Sigmoid colon (tissue), 4 donors: Measurements from ENCODE around the gene ANO9.
A peak's percentile ranks its signal among the peaks of the same experiment; 100 is the strongest.

Source experiments
- CTCF ChIP-seq, 4 experiments: fragments of 450-650 bp in 3 of 4; fragments of 200-600 bp in 1 of 4; IDR thresholded peaks; one replicate each; pipeline ENCODE4 v1.5.1; 2016 to 2019; ENCODE audit warnings: antibody characterized with exemption in 4 of 4, mild to moderate bottlenecking in 3 of 4, moderate library complexity in 2 of 4
- EP300 ChIP-seq, 4 donors: sonication (generic); formaldehyde crosslinking; IDR thresholded peaks; one replicate each; pipeline ENCODE4 v1.6.1; 2017; ENCODE audit warnings: antibody characterized with exemption in 4 of 4
- POLR2A ChIP-seq, 2 donors: fragments of 450-650 bp; IDR thresholded peaks; one replicate each; pipeline ENCODE4 v1.6.1; 2016; ENCODE audit warnings: antibody characterized with exemption in 2 of 2, mild to moderate bottlenecking in 2 of 2, moderate library complexity in 2 of 2
- POLR2AphosphoS5 ChIP-seq, 4 donors: sonication (generic); formaldehyde crosslinking; IDR thresholded peaks; one replicate each; pipeline ENCODE4 v1.6.1; 2017; ENCODE audit warnings: antibody characterized with exemption in 4 of 4

GRCh38 chr11:396948-397548 lies 44.8 kb downstream of the ANO9 start:
- TF ChIP-seq CTCF (IDR thresholded peaks at IDR 0.05) (peak; percentile 23 to 46 (median 36)), POLR2AphosphoS5 (IDR thresholded peaks at IDR 0.05) (no peak), POLR2A (IDR thresholded peaks at IDR 0.05) (no peak), EP300 (IDR thresholded peaks at IDR 0.05) (no peak)
